ENCODE data around the gene PDE6H.

GRCh38 chr12:14982991-14983390 is 10.1 kb downstream of the PDE6H start:
- no peak for TF ChIP-seq EZH2 (IDR thresholded peaks at IDR 0.05; ENCODE audit: low read length)
- no peak for TF ChIP-seq CTCF (optimal IDR thresholded peaks at IDR 0.05 in 1 of 3, IDR thresholded peaks at IDR 0.05 in 1 of 3, conservative IDR thresholded peaks at IDR 0.05 in 1 of 3; ENCODE audit: extremely low read depth in 1 of 3, insufficient read depth in 2 of 3, low read length in 3 of 3)

All from keratinocyte (primary cell).